Measurements from ENCODE around the gene TGFBR3. TPM values are rescaled to one million over a fixed set of nuclear protein-coding genes. Genes with fewer than 3 reads are reported as not detected.

The TGFBR3 gene
- total and polyA plus RNA-seq, 9 donors: 92.4 to 442 (median 165) TPM

DNA sequence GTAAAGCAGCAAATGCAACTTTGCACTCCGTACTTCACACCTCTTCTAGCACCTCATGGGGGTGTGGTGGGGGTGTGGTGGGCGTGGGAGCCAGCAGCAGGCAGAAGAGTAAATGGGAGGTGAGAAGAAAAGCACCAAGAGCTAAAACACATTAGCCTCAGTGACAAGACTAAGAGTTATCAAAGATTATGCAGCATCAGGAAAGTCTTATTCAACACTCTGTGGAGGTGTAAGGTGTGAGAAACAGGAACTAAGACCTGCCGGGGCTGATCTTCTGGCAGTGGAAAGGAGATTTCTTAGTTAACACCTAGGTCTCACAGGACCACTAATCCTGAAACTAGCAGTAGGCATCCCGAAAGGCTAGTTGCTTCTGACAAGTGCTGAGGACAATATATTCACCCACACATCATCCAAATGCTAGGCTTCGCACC, 9.9 kb downstream of the TGFBR3 start:
- intact Hi-C loops (cut with DNase I): no loop called here
- H3K36me3 ChIP-seq: no peaks in the 10 kb centered on the region
- H3K9me3 ChIP-seq: no peaks in the 10 kb centered on the region
- no peaks in the 10 kb centered on the region for H3K27me3 ChIP-seq
- peaks cover 26% of the 10 kb centered on the region for H3K4me1 ChIP-seq (ENCODE audit: insufficient read depth)
- no peak overlapping the region for H3K27ac ChIP-seq
- WGBS, 3 donors: 90 to 96% (median 93%) methylated on average over 5 of the region's 5 CpGs
- no peak overlapping the region for H3K4me3 ChIP-seq
- no peak for DNase-seq
- TF ChIP-seq, protein P1, sequence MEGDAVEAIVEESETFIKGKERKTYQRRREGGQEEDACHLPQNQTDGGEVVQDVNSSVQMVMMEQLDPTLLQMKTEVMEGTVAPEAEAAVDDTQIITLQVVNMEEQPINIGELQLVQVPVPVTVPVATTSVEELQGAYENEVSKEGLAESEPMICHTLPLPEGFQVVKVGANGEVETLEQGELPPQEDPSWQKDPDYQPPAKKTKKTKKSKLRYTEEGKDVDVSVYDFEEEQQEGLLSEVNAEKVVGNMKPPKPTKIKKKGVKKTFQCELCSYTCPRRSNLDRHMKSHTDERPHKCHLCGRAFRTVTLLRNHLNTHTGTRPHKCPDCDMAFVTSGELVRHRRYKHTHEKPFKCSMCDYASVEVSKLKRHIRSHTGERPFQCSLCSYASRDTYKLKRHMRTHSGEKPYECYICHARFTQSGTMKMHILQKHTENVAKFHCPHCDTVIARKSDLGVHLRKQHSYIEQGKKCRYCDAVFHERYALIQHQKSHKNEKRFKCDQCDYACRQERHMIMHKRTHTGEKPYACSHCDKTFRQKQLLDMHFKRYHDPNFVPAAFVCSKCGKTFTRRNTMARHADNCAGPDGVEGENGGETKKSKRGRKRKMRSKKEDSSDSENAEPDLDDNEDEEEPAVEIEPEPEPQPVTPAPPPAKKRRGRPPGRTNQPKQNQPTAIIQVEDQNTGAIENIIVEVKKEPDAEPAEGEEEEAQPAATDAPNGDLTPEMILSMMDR (IDR thresholded peaks at IDR 0.05): no peak
- no peak for TF ChIP-seq POLR2A (IDR thresholded peaks at IDR 0.05)
- no peak for TF ChIP-seq EP300 (IDR thresholded peaks at IDR 0.05)

DNA sequence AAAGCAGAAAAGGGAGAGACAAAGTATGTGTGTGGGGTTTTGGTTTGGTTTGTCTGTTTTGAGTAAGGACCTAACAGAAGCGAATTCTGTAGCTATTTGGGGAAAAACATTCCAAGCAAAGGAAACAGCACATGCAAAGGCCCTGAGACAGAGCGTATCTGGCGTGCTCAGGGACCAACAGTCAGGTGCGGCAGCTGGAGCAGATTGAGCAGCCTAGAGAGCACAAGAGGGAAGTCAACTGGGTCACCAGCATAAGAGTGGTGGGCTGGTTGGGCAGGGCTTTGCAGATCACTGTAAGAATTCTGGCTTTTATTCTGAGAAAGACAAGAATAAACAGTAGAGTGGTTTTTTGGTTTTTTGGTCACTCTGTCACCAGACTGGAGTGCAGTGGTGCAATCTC, 11.8 kb downstream of the TGFBR3 start:
- H3K27me3 ChIP-seq: no peaks in the 10 kb centered on the region
- H3K4me1 ChIP-seq (ENCODE audit: insufficient read depth): peaks cover 28% of the 10 kb centered on the region
- no peak for TF ChIP-seq EP300 (IDR thresholded peaks at IDR 0.05)
- TF ChIP-seq, protein P1 (IDR thresholded peaks at IDR 0.05): no peak
- no peak for TF ChIP-seq POLR2A (IDR thresholded peaks at IDR 0.05)
- 92 to 97% (median 96%) methylated on average over 4 of the region's 4 CpGs for WGBS, 3 donors
- H3K9me3 ChIP-seq: no peaks in the 10 kb centered on the region
- no peak for DNase-seq
- intact Hi-C loops (cut with DNase I): loop anchor here in 1 of 4 donors (5.0 kb wide), 1 partner anchor 1968 kb away; no protein-coding TSS in a partner anchor
- H3K36me3 ChIP-seq: no peaks in the 10 kb centered on the region
- H3K27ac ChIP-seq: no peak overlapping the region
- no peak overlapping the region for H3K4me3 ChIP-seq

DNA sequence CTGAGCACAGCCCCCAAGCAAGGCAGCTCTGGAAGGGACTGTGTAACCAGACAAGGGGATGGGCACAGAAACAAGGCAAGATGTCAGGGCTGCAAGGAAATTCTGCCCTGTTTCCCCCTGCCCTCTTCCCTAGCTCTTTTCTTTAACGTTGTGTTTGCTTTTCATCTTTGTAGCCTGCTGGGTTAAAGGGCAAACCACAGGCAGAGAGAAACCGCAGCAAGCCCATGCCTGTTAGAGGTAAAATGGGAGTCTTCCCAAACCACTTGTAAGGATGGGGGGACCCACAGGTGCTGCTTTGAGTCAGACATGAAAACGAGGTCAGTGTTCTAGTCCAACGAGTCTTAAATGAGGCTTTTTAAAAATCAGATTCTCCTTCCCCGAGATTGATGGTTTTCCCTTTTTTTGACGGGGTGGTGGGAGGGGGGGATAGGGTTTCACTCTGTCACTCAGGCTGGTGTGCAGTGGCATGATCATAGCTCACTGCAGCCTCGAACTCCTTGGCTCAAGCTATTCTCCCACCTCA, 13.3 kb downstream of the TGFBR3 start:
- intact Hi-C loops (cut with DNase I): loop anchor here in 1 of 4 donors (5.0 kb wide), 1 partner anchor 1970 kb away; no protein-coding TSS in a partner anchor
- 32 to 38% (median 35%) methylated on average over 7 of the region's 7 CpGs for WGBS, 3 donors
- peaks cover 29% of the 10 kb centered on the region for H3K4me1 ChIP-seq (ENCODE audit: insufficient read depth)
- H3K4me3 ChIP-seq: no peak overlapping the region
- no peak for DNase-seq
- no peaks in the 10 kb centered on the region for H3K27me3 ChIP-seq
- no peak overlapping the region for H3K27ac ChIP-seq
- H3K36me3 ChIP-seq: no peaks in the 10 kb centered on the region
- H3K9me3 ChIP-seq: no peaks in the 10 kb centered on the region
- TF ChIP-seq EP300 (IDR thresholded peaks at IDR 0.05) (no peak), POLR2A (IDR thresholded peaks at IDR 0.05) (no peak)
- TF ChIP-seq, protein P1 (IDR thresholded peaks at IDR 0.05): no peak

DNA sequence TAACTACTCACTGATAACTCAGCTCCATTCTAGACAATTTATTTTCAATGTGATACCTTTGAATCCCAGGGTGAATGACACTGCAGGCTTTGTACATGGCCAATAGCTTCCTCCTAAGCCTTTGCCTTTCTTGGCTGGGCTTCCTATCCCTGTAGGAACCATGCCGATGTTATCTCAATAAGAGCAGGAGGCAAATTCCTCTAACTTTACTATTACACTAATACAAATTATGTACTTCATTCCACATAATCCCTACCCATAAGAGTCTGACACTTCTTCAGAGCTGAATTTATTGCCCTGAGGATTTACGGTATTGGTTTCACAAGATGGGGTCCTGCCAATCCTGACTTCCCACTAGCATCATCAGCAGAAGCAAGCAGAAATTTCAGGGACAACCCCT, 14.0 kb downstream of the TGFBR3 start:
- WGBS, 3 donors: 26 to 35% (median 34%) methylated on average over 2 of the region's 2 CpGs
- H3K4me1 ChIP-seq (ENCODE audit: insufficient read depth): peaks cover 30% of the 10 kb centered on the region
- no peak for DNase-seq

DNA sequence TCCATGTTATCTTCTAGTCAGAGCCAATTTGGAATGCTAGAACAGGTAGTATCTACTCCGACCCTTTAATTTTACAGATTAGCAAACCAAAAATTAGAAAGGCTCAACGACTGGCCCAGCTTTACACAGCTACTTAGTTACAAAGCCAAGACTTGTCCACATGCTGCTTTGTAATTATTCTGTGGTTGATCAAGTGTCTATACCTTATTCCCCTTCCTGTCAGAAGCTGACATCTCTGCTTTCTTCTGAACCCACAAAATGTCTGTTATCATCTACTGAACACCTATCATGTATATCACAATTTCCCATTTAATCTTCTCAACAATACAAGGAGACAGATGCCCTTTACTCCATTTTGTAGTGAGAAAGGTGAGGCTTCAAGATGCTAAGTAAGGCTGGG, 15.6 kb downstream of the TGFBR3 start:
- no peak overlapping the region for H3K27ac ChIP-seq
- H3K27me3 ChIP-seq: no peaks in the 10 kb centered on the region
- 50 to 58% (median 51%) methylated on average over 2 of the region's 2 CpGs for WGBS, 3 donors
- no peak for TF ChIP-seq POLR2A (IDR thresholded peaks at IDR 0.05)
- TF ChIP-seq, protein P1 (IDR thresholded peaks at IDR 0.05): no peak
- no peak for TF ChIP-seq EP300 (IDR thresholded peaks at IDR 0.05)
- intact Hi-C loops (cut with DNase I): loop anchor here in 1 of 4 donors (5.0 kb wide), 1 partner anchor 1972 kb away; no protein-coding TSS in a partner anchor
- peaks cover 25% of the 10 kb centered on the region for H3K4me1 ChIP-seq (ENCODE audit: insufficient read depth)
- no peaks in the 10 kb centered on the region for H3K9me3 ChIP-seq
- no peaks in the 10 kb centered on the region for H3K36me3 ChIP-seq
- H3K4me3 ChIP-seq: no peak overlapping the region
- DNase-seq: no peak

More for the DNA sequence above, 14.0 kb downstream of the TGFBR3 start:
- Histone ChIP-seq H3K27ac (no peak overlapping the region), H3K4me3 (no peak overlapping the region), H3K9me3 (no peaks in the 10 kb centered on the region), H3K27me3 (no peaks in the 10 kb centered on the region), H3K36me3 (no peaks in the 10 kb centered on the region)
- intact Hi-C loops (cut with DNase I): loop anchor here in 1 of 4 donors (5.0 kb wide), 1 partner anchor 1970 kb away; no protein-coding TSS in a partner anchor
- TF ChIP-seq POLR2A (IDR thresholded peaks at IDR 0.05): no peak
